Iris pigment epithelial cell (primary cell): ENCODE measurements around the gene PPARD.
"Not testable (repeated sequence)": the region's sequence is repeated elsewhere in the genome, so short reads cannot be mapped to it uniquely, and the experiment has no call there.

ENCODE experiments used
- DNase-seq: peaks from one replicate; pipeline ENCODE4 v3.0.0-alpha.2; 2011; ENCODE audit warnings: low read depth

The PPARD gene

GRCh38 chr6:35438378-35439065, 96.2 kb downstream of the PPARD start:
- not testable (repeated sequence) for DNase-seq

GRCh38 chr6:35439308-35439707, 97.0 kb downstream of the PPARD start:
- DNase-seq = no peak

- DNase-seq = no peak
These were observed 98.8 kb downstream of the PPARD start for GRCh38 chr6:35441205-35441604.

- DNase-seq = no peak
These were observed 99.3 kb downstream of the PPARD start for GRCh38 chr6:35441642-35442041.

- DNase-seq = no peak
These were observed 100.3 kb downstream of the PPARD start for GRCh38 chr6:35442693-35443092.

- DNase-seq = no peak
These were observed 101.1 kb downstream of the PPARD start for GRCh38 chr6:35443341-35444030.

GRCh38 chr6:35445691-35446090, 103.3 kb downstream of the PPARD start:
- DNase-seq = peak; percentile 44

GRCh38 chr6:35448191-35448590, 105.8 kb downstream of the PPARD start:
- no peak for DNase-seq

GRCh38 chr6:35449287-35449881, 107.0 kb downstream of the PPARD start:
- peak; percentile 64 for DNase-seq

GRCh38 chr6:35451354-35452182, 109.2 kb downstream of the PPARD start:
- DNase-seq = no peak

GRCh38 chr6:35452183-35453090, 110.1 kb downstream of the PPARD start, which contains the start of gene FANCE:
TSS of gene FANCE (plus strand) at chr6:35452338. CDS start at chr6:35452546, 208 bp downstream.
- peak; percentile 91 for DNase-seq

- DNase-seq = no peak
These were observed 110.9 kb downstream of the PPARD start for GRCh38 chr6:35453236-35453635.

GRCh38 chr6:35454391-35455110, 112.2 kb downstream of the PPARD start:
- DNase-seq = no peak

GRCh38 chr6:35457907-35458306, 115.5 kb downstream of the PPARD start:
- DNase-seq = no peak

- no peak for DNase-seq
These were observed 118.9 kb downstream of the PPARD start for GRCh38 chr6:35461270-35461669.

GRCh38 chr6:35463292-35463691, 120.9 kb downstream of the PPARD start:
- DNase-seq = no peak

- DNase-seq = no peak
These were observed 123.3 kb downstream of the PPARD start for GRCh38 chr6:35465646-35466045.

- DNase-seq = peak; percentile 92
These were observed 126.0 kb downstream of the PPARD start, which contains the start of gene RPL10A for GRCh38 chr6:35468181-35468979. TSS of gene RPL10A (plus strand) at chr6:35468401. CDS start at chr6:35468435, 34 bp downstream.

GRCh38 chr6:35468980-35469750, 126.8 kb downstream of the PPARD start:
- no peak for DNase-seq
